ENCODE measurements around the gene PCSK2. TPM values are rescaled to one million over a fixed set of nuclear protein-coding genes. Genes with fewer than 3 reads are reported as not detected.

PCSK2 gene
- total and polyA plus RNA-seq, 4 donors: 0.08 to 0.14 (median 0.09) TPM; not detected in 1

DNA sequence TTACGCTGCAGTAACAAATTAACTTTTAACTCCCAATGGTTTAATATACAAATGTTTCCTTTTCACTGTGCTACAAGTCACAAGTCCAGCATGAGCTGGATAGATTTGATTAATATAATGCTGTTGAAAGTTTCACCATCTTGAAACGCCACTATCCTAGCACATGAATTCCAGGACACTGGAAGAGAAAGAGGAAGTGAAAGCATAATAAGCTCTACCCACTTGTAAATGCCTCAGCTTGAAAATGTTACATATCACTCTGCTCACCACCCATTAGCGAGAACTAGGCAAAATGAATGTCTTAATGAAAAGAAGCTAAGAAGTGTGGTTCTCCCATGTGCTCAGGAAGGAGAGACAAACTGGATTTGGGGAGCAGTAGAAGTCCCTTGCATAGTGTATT lies 46.9 kb downstream of the PCSK2 start:
- 78% methylated on average over 3 of the region's 3 CpGs for WGBS
- Histone ChIP-seq H3K27me3 (ENCODE audit: control insufficient read depth in 4 of 4, insufficient read depth in 4 of 4, low read length in 3 of 4) (peaks cover 0 to 4% (median 2%) of the 10 kb centered on the region in 4 donors), H3K4me3 (ENCODE audit: low read depth in 1 of 3, low read length in 3 of 3) (no peak overlapping the region), H3K27ac (ENCODE audit: low read depth in 1 of 2, low read length in 2 of 2) (no peak overlapping the region), H3K36me3 (ENCODE audit: control insufficient read depth in 4 of 4, insufficient read depth in 3 of 4, low read depth in 1 of 4, low read length in 3 of 4) (no peaks in the 10 kb centered on the region), H3K4me1 (ENCODE audit: control insufficient read depth in 4 of 4, insufficient read depth in 4 of 4, low read length in 3 of 4) (no peaks in the 10 kb centered on the region), H3K9me3 (ENCODE audit: control insufficient read depth in 4 of 4, low read length in 3 of 4) (peaks cover 0 to under 1% (median 0%) of the 10 kb centered on the region in 4 donors), H3K9ac (ENCODE audit: low read depth in 1 of 2, low read length in 2 of 2) (no peak overlapping the region)
- DNase-seq (ENCODE audit: low spot score): no peak
- TF ChIP-seq, protein P1, sequence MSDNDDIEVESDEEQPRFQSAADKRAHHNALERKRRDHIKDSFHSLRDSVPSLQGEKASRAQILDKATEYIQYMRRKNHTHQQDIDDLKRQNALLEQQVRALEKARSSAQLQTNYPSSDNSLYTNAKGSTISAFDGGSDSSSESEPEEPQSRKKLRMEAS (IDR thresholded peaks at IDR 0.05): no peak
- TF ChIP-seq EGR1 (IDR thresholded peaks at IDR 0.05; ENCODE audit: low read depth in 2 of 2) (no peak), RAD21 (IDR thresholded peaks at IDR 0.05) (no peak), HNF4A (conservative IDR thresholded peaks at IDR 0.05) (no peak)

DNA sequence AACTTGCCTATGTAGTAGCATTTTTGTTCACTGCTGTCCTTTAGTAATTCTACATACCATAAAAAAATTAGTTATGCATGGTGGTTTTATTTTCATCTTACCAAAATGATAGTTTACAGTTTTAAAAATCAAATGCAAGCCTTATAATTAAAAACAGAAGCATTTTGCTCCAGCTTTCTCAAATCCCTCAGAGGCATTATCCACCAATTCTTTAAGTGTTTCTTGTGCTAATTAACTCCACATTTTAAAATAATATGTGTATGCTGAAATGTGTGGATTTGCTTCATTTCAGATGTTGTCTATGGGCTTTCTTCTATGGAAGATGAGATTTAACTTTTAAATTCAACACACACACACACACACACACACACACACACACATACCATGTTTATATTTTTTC lies 49.3 kb downstream of the PCSK2 start:
- no peak for DNase-seq (ENCODE audit: low spot score)
- Histone ChIP-seq H3K9me3 (ENCODE audit: control insufficient read depth in 4 of 4, low read length in 3 of 4) (peaks cover 0 to 3% (median 0%) of the 10 kb centered on the region in 4 donors), H3K36me3 (ENCODE audit: control insufficient read depth in 4 of 4, insufficient read depth in 3 of 4, low read depth in 1 of 4, low read length in 3 of 4) (no peaks in the 10 kb centered on the region), H3K4me3 (ENCODE audit: low read depth in 1 of 3, low read length in 3 of 3) (no peak overlapping the region), H3K9ac (ENCODE audit: low read depth in 1 of 2, low read length in 2 of 2) (no peak overlapping the region), H3K27me3 (ENCODE audit: control insufficient read depth in 4 of 4, insufficient read depth in 4 of 4, low read length in 3 of 4) (peaks cover 0 to 4% (median 0%) of the 10 kb centered on the region in 4 donors), H3K4me1 (ENCODE audit: control insufficient read depth in 4 of 4, insufficient read depth in 4 of 4, low read length in 3 of 4) (no peaks in the 10 kb centered on the region), H3K27ac (ENCODE audit: low read depth in 1 of 2, low read length in 2 of 2) (no peak overlapping the region)
- TF ChIP-seq, protein P1 (IDR thresholded peaks at IDR 0.05): no peak
- TF ChIP-seq JUND (IDR thresholded peaks at IDR 0.05) (no peak), SP1 (IDR thresholded peaks at IDR 0.05) (no peak), TAF1 (conservative IDR thresholded peaks at IDR 0.05) (no peak)
- TF ChIP-seq, protein P2, sequence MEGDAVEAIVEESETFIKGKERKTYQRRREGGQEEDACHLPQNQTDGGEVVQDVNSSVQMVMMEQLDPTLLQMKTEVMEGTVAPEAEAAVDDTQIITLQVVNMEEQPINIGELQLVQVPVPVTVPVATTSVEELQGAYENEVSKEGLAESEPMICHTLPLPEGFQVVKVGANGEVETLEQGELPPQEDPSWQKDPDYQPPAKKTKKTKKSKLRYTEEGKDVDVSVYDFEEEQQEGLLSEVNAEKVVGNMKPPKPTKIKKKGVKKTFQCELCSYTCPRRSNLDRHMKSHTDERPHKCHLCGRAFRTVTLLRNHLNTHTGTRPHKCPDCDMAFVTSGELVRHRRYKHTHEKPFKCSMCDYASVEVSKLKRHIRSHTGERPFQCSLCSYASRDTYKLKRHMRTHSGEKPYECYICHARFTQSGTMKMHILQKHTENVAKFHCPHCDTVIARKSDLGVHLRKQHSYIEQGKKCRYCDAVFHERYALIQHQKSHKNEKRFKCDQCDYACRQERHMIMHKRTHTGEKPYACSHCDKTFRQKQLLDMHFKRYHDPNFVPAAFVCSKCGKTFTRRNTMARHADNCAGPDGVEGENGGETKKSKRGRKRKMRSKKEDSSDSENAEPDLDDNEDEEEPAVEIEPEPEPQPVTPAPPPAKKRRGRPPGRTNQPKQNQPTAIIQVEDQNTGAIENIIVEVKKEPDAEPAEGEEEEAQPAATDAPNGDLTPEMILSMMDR (IDR thresholded peaks at IDR 0.05; ENCODE audit: low read depth, low read length, missing input control): no peak

DNA sequence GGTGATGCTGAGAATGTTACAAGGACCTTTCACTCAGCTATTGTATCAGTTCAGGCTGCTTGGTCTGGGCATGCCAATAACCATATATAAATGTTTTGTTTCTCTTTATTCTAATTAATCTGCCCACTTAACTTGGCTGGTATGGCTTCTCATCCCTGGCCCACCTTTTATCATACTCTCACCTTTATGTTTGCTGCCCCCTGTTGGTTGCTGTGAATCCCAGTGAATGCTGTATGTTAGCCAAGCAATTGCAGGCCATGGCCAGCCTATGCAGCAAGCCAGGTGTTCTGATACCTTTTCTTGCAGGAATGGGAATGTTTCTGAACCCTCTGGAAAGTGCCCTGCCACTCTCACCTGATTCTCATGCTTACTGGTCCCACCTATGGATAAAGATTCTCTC lies 54.6 kb downstream of the PCSK2 start:
- H3K9ac ChIP-seq (ENCODE audit: low read depth in 1 of 2, low read length in 2 of 2): no peak overlapping the region
- no peak for DNase-seq (ENCODE audit: low spot score)

DNA sequence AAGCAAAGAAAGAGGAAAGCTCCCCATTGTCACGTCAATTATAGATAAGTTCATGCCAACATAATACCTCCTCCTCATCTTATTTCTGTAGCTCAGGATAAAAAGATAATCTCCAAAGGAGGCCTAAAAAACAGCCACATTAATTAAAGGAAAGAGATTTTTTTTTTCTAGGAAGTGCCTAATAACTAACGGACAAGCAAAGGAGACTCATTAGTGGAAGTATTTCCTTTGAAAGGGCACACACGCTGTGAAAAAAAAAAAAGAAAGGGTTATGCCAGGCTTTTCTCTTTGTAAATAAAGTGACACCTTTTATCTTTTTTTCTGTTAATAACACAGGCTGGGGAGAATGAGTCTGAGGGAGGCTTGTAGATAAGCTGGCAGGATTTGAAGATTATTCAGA lies 55.7 kb downstream of the PCSK2 start:
- no peak overlapping the region for H3K27ac ChIP-seq (ENCODE audit: low read depth in 1 of 2, low read length in 2 of 2)
- 56% methylated on average over 3 of the region's 3 CpGs for WGBS
- H3K4me3 ChIP-seq (ENCODE audit: low read depth in 1 of 3, low read length in 3 of 3): no peak overlapping the region
- no peak overlapping the region for H3K9ac ChIP-seq (ENCODE audit: low read depth in 1 of 2, low read length in 2 of 2)
- no peaks in the 10 kb centered on the region for H3K4me1 ChIP-seq (ENCODE audit: control insufficient read depth in 4 of 4, insufficient read depth in 4 of 4, low read length in 3 of 4)
- peaks cover 0 to 3% (median 0%) of the 10 kb centered on the region in 4 donors for H3K9me3 ChIP-seq (ENCODE audit: control insufficient read depth in 4 of 4, low read length in 3 of 4)
- no peak for DNase-seq (ENCODE audit: low spot score)
- H3K36me3 ChIP-seq (ENCODE audit: control insufficient read depth in 4 of 4, insufficient read depth in 3 of 4, low read depth in 1 of 4, low read length in 3 of 4): no peaks in the 10 kb centered on the region
- TF ChIP-seq, protein P2 (IDR thresholded peaks at IDR 0.05; ENCODE audit: low read depth, low read length, missing input control): no peak
- TF ChIP-seq, protein P3, sequence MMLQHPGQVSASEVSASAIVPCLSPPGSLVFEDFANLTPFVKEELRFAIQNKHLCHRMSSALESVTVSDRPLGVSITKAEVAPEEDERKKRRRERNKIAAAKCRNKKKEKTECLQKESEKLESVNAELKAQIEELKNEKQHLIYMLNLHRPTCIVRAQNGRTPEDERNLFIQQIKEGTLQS (IDR thresholded peaks at IDR 0.05): no peak
- no peak for TF ChIP-seq RAD21 (IDR thresholded peaks at IDR 0.05)
- TF ChIP-seq, protein P1 (IDR thresholded peaks at IDR 0.05): no peak
- peaks cover 0 to 1% (median 0%) of the 10 kb centered on the region in 4 donors for H3K27me3 ChIP-seq (ENCODE audit: control insufficient read depth in 4 of 4, insufficient read depth in 4 of 4, low read length in 3 of 4)

More for the DNA sequence above, 54.6 kb downstream of the PCSK2 start:
- Histone ChIP-seq H3K9me3 (ENCODE audit: control insufficient read depth in 4 of 4, low read length in 3 of 4) (peaks cover 0 to 3% (median 0%) of the 10 kb centered on the region in 4 donors), H3K27ac (ENCODE audit: low read depth in 1 of 2, low read length in 2 of 2) (no peak overlapping the region), H3K4me1 (ENCODE audit: control insufficient read depth in 4 of 4, insufficient read depth in 4 of 4, low read length in 3 of 4) (no peaks in the 10 kb centered on the region), H3K27me3 (ENCODE audit: control insufficient read depth in 4 of 4, insufficient read depth in 4 of 4, low read length in 3 of 4) (no peaks in the 10 kb centered on the region), H3K4me3 (ENCODE audit: low read depth in 1 of 3, low read length in 3 of 3) (no peak overlapping the region), H3K36me3 (ENCODE audit: control insufficient read depth in 4 of 4, insufficient read depth in 3 of 4, low read depth in 1 of 4, low read length in 3 of 4) (no peaks in the 10 kb centered on the region)
- TF ChIP-seq RAD21 (IDR thresholded peaks at IDR 0.05) (peak; percentile 6 to 35), SP1 (IDR thresholded peaks at IDR 0.05) (no peak)

Measured in liver (tissue), 9 donors.